Activated CD8-positive, alpha-beta memory T cell treated with anti-CD3 and anti-CD28 coated beads, Interleukin-2, amount 50 U/mL, for 24 hours (primary cell): ENCODE data around the gene SLC12A8.

Source experiments
- DNase-seq: peaks from one replicate; pipeline ENCODE4 v3.0.0-alpha.2; 2020; ENCODE audit errors: extremely low read depth

SLC12A8 gene

DNA sequence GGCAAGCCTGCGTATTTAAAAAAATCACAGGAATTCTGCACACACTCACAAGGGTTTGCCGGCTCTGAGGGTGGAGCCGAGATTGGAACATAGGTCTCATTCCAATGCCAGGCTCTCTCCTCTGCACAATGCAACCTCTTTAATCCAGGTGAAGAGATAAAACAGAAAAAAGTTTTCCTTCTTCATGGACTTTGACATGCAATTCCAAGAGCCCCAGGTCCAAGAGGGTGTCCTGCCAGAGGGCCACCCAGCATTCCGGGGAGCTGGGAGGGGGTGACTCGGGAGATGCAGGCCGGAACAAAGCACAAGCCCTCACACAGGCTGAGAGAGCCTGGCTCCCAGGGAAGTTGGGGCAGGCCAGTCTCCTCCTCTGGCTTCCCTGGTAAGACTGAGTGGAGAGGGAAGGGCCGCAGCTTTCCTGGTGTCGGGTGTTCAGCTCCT lies 6.7 kb upstream of the SLC12A8 start:
- no peak for DNase-seq

DNA sequence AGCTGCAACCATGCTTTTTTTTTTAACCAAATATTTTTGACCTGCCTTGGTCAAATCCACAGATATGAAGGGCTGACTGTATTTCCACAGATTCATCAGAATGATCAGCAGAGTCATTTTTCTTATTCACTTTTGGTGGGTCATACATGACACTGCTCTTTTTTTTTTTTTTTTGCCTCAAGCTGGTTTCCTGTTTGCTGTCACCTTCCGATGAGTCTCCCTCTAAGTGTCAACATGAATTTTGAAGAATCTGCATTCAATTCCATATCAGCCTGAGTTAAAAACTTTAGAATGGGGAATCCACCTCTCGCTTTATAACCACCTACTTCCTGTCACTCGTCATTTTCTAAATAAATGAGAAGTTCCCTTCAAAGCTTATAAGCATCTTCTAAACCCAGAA lies 2.2 kb upstream of the SLC12A8 start:
- DNase-seq: no peak

DNA sequence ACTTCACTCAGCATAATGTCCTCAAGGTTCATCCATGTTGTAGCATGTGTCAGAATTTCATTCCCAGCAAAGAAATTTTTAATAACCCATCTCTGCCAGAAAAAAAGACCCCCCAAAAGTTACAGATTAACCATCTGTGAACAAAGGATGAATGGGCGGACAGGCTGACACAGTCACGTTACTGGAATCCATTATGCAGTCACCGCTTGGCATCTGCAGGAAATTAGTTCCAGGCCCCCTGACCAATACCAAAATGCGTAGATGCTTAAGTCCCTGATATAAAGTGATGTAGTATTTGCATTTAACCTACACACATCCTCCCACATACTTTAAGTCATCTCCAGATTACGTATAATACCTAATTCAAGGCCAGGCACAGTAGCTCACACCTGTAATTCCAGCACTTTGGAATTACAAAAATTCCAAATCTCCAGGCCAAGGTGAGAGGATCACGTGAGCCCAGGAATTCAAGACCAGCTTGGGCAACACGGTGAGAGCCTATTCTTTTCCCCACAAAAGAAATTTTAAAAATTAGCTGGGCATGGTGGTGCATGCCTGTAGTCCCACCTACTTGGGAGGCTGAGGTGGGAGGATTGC lies 1.5 kb upstream of the SLC12A8 start:
- DNase-seq: no peak

DNA sequence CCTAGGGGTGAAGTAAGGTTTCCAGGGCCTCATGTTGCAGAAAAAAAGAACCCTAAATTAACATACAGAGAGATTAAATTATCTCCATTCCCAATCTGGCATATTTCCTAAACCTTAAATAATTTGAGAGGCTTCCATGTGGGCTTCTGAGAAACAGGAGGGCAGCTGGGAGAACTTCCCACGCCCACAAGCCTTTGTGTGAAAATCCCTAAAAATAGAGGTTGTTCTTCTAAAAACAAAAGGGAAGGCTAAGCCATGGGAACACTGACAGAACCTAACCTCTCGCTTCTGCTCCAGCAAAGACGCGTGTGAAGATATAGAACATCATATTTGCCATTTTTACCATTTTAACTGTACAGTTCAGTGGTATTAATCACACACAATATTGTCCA lies 812 bp upstream of the SLC12A8 start:
- DNase-seq: no peak

DNA sequence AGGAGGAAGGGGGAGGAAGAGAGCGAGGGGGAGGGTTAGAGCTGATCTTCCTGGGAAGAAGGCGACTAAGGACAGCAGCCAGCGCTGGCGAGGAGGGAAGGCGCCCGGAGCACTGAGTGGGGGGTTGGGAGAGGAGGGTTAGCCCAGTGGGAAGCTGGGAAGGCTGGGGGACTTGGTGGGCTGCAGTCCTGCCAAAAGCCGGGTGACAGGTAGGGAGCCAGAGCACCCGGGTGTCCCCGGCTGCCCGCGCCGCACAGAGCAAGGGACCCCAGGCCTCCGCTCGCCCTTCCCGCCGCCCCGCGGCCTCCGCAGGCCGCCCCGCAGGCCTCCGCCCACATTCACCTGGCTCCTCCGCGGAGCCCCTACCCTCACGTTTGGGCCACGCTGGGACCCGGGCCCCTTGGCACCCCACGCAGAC lies 448 bp downstream of the SLC12A8 start:
- DNase-seq: no peak

DNA sequence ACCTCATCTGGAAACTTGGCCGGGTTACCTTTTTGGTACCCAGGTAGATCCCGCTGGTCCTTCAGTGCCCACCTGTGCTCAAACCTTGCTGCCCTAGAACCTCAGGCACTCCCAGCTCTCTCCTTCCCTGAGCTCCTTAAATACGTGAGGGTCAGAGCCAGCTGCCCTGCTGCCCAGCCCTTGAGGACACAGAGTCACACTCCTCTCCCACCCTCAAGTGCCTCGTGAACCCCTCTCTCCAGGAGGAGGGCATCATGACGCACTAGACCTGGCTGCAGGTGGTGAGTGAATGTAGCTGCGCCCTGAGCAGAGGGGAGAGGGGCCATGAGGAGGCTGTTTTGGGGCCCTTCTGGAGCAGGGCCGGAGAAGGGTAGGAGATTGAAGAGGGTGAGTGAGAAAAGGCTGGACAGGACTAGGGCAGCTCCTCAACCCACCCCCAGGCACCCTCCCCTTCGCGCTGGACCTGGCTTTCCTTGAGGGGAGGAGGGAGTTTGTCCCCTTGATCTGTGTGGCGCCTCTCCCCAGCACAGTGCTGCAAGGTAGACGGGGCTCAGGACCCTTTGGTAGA lies 941 bp downstream of the SLC12A8 start:
- DNase-seq: no peak

DNA sequence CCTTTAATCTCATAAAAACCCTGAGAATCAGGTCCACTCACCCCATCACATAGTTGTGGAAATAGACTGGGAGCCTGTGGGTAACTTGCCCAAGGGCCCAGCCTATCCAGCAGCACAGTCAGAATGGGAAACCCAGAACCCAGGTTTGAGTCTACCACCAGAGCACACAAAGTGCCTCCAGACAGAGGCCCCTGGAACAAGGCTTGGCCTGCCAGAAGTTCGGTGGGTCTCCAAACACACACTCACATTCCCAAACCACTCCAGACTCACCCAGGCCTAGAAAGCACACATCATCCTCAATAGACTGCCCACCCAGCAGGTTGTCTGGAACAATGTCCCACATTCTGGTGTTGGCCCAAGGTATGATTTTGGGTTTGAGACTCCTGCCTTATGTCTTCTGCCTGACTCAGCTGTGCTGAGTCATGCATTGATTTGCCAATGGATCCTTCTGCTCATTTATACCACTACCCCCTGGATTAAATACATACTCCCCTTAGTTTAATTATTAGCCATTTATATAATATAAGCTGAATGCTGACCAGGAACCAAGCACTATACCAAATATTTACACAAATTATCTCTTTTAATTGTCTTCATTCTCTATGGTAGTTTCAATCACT lies 4.5 kb downstream of the SLC12A8 start:
- DNase-seq: no peak

DNA sequence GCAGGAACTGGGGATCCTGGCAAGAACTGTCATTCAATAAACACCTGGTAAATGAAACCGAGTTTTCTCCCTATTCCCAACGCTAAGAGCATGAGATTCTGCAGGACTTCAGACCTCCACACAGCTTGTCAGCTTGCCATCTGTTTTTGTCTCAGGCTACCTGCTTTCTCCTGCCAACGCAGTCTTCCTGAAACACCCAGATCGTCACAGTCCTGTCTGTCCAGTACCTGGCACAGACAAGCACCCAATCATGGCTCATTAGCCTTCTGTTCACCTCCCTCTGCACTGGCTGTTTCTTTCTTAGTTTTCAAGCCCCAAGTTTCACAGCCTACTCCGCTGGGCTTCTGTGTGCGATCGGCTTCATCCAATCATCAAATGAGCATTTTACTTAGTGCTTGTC lies 5.0 kb downstream of the SLC12A8 start:
- no peak for DNase-seq

DNA sequence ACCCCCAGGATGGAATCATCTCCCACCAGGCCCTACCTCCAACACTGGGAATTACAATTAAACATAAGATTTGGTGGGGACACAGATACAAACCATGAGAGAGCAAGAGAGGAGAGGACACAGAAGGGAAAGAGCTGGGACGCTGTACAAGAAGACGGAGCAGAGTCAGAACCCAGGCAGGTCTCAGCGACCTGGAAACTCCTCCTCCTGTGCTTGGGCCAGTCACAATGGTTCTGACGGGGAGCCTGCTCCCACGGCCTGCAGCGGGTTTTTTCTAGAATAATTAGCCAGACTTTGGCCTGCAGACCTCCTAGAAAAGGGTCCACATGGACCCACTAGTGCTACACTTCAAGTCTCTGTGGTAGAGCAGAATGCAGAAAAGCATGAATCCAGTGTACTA lies 5.6 kb downstream of the SLC12A8 start:
- no peak for DNase-seq

DNA sequence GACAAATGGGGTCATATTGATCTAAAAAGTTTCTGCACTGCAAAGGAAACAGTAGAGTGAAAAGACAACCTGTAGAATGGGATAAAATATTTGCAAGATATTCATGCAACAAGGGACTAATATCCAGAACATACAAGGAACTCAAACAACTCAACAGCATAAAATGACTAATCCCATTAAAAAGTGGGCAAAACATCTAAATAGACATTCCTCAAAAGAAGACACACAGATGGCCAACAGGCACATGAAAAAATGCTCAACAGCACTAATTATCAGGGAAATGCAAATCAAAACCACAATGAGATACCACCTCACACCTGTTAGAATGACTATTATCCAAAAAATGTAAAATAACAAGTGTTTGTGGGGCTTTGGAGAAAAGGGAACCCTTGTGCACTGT lies 8.8 kb downstream of the SLC12A8 start:
- DNase-seq: no peak

DNA sequence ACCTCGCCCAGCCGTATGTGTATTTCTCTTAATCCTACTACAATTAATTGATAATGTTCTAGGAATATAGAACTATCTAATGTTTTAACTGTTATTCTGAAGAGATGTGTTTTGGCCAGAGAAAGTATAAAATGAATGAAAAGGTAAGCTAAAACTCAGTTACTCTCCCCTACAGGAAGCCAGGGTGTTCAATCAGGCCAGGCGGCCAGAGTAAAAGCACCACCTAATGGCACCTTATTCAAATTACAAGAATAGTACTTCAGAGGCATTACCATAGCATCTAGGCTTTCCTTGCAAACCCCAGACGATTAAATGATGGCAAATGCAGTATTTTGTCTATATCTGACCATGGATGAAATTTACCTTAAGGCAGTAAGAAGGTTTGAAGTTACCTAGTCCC lies 10.4 kb downstream of the SLC12A8 start:
- no peak for DNase-seq

DNA sequence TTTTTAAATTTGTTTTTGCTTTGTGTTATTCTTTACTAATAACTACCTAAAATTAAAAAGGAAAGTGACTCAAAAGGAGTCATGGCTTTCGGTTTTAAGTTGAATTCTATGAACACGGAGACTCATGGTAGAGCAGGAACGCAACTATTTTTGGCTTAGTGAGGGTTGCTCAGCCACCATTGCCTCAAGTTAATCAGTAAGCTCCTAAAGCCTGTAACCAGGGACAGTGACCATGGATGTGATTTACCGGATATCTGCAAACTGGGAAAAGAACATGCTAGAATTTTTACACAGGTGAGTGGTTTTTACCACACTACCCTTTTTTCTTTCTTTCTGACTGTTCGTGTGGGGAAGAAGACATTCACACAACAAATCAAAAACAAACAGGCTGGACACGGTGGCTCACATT lies 11.8 kb downstream of the SLC12A8 start:
- DNase-seq: no peak

DNA sequence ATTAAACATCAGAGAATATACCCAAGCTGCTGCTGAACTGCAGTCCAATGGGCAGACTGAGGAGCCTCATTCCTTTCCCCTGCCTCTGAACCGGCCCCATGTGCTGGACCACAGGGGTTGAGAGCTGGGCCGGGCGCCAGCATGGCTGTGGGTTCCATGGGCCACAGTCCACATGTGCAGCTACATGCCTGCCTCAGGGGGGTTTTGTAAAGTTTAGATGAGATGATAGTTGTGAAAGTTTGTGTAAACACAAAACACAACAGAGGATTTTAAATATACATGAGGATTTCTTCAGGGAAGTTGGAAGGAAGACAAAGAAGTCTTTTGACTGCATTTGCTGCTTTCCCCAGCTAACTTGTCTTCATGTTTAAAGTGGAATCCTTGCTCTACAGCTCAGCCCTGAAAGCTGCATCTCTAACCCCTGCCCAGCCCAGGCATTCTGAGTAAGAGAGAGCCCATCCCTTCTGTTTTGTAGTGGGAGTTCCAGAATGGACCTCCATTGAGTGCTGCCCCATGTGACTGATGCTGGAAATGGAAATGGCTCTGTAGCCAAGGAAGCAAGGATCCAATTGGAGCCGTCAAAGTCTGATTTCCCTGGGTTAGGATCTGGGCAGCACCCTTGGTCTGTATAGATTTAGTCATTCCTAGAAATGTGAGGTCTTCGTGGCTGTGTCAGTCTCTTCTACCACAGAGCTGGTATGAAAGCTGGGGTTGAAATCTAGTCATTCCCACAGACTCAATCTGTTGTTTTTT lies 17.5 kb downstream of the SLC12A8 start:
- DNase-seq: no peak

DNA sequence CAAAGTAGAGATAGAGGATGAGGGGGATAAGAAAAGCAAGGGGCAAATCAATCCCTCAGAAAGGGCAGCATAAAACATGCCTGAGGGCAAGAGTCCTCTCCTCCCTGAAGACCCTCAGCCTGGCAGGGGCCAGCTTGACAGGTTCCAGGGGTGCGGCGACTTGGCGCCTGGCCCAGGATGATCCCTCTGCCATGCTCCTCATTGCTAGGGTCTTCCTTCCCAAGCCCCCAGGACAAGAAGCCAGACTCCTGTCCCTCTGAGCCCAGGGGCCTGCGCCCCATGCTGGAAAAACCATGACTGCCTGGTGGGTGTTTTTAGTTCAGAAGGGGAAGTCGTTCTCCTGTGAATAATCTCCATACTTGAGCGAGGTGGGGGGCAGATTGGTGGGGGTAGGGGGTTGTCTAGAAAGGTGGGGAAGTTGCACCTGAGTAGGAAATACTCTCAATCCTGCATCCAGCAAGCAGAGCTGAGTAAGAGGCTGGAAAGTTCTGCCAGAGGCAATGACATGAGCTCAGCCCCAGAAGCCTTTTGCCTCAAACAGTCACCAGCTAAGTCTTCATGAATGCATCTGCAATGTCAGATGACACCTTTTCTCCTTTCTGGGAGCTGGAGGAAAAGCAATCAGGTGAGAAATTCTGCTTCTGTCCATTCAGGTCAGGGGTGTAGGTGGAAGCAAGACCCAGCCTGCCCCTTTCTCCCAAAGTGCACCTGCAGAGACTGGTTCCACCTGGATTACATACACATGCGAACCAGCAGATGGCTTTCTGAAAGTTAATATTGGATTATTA lies 18.3 kb downstream of the SLC12A8 start:
- DNase-seq: no peak

DNA sequence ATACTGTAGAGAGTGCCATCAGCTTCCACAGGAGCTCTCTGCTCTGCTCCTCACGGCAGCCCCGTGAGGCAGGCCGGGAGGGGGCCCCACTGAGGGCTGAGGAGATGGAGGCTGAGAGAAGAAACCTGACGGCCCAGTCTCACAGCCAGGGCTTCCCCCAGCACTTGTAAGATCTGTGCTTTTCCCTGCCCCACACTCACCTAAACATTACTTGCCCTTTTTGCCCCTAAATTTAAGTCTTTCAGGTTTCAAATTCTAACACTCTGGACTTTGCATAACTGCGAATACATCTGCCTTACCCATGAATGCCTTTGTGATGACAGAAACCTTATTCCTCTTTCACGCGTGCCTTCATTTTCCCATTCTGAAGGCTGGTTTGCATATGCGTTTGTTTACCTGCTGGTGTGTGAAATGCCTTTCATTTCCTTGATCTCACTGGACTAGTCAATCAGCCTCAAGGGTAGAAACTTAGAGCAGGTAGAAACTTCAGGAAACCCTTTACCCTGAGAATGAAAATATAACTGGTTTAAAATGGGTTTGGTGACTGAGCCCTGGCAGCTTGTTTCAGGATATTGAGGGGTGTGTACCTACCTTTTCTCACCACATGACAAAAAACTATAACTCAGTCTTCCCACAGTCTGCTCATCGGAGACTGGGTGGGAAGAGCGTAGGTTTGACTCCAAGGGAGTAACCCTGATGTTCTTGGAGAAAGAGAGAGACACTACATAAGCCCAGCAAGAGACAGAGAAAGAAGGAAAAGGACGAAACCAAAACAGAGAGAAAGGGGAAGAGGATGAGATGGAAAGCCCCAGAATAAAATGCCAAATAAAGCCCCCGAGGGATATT lies 20.1 kb downstream of the SLC12A8 start:
- no peak for DNase-seq

DNA sequence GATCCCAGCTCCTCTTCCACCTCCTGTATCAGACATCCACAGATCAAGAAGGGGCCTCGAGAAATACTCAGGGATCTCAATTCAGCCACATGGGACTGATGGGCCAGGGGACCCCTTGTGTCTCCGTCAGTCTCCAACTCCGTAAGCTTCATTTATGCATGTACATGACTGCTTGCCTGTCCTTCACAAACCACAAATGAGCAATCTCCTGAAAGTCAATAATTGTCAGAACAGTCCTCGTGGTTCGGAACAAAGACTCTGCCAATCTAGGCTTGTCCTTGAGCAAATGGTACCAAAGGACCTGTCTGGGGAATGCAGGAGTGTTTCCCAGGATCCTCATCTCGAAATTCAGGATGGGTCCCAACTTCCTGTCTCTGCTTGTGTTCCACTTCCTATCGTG lies 20.8 kb downstream of the SLC12A8 start:
- no peak for DNase-seq

DNA sequence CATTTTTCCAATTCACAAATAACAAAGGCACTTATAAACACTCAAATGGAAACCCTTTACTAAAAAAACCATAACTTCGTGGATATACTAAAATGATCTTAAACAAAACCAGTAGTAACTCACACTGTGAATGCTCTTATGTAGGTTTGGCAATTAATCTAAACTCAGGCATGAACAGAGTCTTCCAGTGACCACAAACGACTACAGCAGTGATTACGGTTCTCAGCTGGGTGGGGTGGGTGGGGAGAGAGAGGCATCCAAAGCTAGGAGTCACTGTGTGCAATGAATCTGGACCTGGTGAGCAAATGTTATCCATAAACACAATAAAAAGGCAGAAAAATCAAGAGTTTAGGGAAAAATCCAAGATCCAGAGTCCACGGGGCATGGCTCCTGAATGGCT lies 21.3 kb downstream of the SLC12A8 start:
- DNase-seq: no peak

DNA sequence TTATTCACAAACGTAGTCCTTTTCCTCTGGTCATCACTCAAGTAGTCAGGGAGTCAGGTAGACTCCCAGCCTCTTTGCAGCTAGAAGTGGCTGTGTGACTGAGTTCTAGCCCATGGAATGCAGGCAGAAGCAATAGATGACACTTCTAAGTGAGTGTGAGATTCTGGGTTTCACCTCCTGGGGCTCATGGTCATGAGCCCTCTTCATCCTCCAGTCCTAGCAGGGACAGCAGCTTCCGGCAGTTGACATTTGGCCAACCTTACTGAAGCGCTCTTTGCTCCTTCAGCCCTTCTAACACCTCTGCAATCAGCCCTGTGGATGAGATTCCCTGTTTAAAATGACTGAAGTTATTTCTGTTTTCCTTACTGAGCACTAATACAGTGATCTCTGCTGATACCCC lies 21.8 kb downstream of the SLC12A8 start:
- no peak for DNase-seq

DNA sequence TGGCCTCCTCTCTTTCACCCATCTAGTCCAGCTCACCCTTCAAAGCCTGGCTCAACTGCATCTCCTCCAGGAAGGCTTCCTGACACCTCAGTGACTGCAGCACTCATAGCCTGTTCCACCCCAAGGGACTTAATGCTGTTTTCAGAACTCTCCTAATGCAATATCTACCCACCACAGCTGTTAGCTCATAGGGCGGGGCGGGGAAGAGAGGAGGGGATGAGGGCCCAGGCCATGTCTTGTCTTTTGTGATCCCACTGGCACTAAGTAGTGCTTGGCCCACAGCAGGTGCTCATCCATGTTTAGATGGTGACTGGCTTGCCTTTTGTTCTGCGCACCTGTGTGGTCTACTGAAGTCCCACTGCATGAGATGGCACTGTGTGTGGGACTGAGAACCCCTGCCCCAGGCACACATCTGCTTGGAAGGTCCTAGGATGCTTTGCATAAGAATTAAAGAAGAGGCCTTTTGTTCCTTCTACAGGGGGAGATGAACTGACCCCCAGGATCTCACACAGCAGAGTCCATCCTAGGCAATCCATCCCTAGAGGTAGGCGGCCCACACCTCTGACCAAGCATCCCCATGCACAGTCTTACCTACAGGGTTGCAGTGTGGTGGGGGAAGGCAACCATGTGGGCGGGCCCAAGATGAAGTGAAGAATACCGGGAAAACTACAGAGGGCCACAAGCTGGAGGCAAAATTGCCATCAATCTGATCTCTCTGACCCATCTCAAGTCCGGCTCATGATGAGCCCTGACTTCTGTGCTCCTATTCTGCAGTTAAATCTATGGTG lies 23.0 kb downstream of the SLC12A8 start:
- no peak for DNase-seq

DNA sequence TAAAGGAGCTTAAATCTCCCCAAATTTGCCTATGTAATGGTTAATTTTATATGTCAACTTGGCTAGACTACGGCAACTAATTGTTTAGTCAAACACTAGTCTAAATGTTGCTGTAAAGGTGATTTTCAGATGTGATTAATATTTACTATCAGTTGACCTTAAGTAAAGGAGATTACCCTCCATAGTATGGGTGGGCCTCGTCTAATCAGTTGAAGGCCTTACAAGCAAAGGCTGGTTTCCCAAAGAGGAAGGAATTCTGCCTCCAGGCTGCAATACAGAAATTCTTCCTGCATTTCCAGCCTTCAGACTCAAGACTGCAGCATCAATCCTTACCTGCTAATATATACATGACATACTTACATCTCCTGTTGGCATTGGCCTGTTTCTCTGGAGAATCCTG lies 23.6 kb downstream of the SLC12A8 start:
- no peak for DNase-seq

DNA sequence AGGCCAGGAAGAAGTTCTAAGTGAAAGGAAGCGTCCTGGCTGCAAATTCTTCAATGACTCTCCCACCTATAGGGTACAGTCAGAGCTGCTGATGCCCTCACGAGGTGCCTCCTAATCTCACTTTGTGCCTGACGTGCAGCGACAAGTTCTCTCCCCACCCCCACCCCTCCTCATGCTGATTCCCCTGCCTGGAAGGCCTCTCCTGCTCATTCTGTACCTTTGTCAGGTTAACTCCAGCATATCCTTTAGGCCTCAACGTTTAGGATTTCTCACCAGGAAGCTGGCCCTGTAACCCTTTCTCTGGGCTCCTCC lies 25.0 kb downstream of the SLC12A8 start:
- no peak for DNase-seq
